T1000 (cell line): Measurements from ENCODE around the gene CCSER1.
"Not testable (repeated sequence)": the region's sequence is repeated elsewhere in the genome, so short reads cannot be mapped to it uniquely, and the experiment has no call there.

Source experiments
- DNase-seq: peaks from one replicate; lab custom pipeline; 2025; ENCODE audit warnings: mixed read lengths; lab: John Stamatoyannopoulos, UW

Gene CCSER1

GRCh38 chr4:91590260-91590659 lies 1463.1 kb downstream of the CCSER1 start:
- DNase-seq = no peak

DNA sequence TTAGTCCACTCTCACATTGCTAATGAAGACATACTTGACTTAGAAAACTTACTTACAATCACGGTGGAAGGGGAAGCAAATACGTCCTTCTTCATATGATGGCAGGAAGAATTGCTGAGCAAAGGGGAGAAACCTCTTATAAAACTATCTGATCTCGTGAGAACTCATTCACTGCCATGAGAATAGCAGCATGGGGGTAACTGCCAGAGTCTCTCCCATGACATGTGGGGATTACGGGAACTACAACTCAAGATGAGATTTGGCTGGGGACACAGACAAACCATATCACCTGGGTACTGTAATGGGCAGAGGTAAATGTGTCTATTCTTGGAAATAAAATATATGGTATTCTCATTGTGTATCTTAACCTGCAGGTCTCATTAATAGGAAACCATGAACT lies 1464.9 kb downstream of the CCSER1 start:
- DNase-seq = no peak

- DNase-seq = no peak
These were observed 1469.5 kb downstream of the CCSER1 start for GRCh38 chr4:91596718-91597117.

- DNase-seq = no peak
These were observed 1471.5 kb downstream of the CCSER1 start for GRCh38 chr4:91598696-91599095.

GRCh38 chr4:91600301-91600700 lies 1473.1 kb downstream of the CCSER1 start:
- no peak for DNase-seq

GRCh38 chr4:91601401-91601800 lies 1474.2 kb downstream of the CCSER1 start:
- no peak for DNase-seq

DNA sequence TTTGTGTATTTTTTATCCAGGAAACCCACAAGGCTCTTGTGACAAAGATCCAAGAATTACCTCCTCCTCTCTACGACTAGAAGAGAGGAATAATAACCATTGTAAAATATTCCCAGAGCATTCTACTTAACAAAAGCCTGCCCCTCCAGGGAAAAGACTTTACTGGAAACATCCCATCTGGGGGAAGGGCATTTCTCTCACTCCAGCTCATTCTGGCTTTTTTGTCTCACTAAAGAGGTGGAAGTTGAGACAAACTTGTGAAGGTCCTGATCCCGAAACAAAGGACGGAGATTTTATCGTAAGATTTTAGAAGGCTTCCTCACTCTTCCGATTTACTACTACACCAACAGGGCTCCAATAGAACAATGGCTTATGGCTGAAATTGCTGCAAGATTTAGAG lies 1484.6 kb downstream of the CCSER1 start:
- DNase-seq = no peak

GRCh38 chr4:91620952-91621351 lies 1493.8 kb downstream of the CCSER1 start:
- DNase-seq = no peak

- DNase-seq = no peak
These were observed 1494.3 kb downstream of the CCSER1 start for GRCh38 chr4:91621446-91621845.

GRCh38 chr4:91622925-91623602 lies 1495.9 kb downstream of the CCSER1 start:
- DNase-seq = no peak

GRCh38 chr4:91623603-91623967 lies 1496.4 kb downstream of the CCSER1 start:
- DNase-seq = not testable (repeated sequence)

- no peak for DNase-seq
These were observed 1502.9 kb downstream of the CCSER1 start for GRCh38 chr4:91630054-91630453.

- DNase-seq = no peak
These were observed 1503.6 kb downstream of the CCSER1 start for GRCh38 chr4:91630764-91631163.

DNA sequence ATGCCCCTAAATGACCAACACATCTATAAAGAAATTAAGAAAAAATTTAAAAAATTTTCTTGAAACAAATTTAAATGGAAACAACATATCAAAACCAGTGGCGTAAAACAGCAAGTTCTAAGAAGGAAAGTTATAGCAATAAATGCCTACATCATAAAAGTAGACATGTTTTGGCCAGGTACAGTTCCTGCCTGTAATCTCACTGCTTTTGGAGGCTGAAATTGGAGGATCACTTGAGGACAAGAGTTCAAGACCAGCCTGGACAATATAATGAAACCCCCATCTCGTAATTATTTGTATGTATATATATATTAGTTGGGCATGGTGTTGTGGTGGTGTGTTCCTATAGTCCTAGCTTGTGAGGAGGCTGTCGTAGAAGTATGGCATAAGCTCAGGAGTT lies 1504.1 kb downstream of the CCSER1 start:
- DNase-seq = no peak

- no peak for DNase-seq
These were observed 1508.9 kb downstream of the CCSER1 start for GRCh38 chr4:91636083-91636482.
